Hindlimb muscle (tissue), 1 donor: ENCODE results near the gene RBM18. TPM values are rescaled to one million over a fixed set of nuclear protein-coding genes. Genes with fewer than 3 reads are reported as not detected.

Experiments
- DNase-seq: peaks from one replicate; pipeline ENCODE4 v3.0.0-alpha.2; 2013
- polyA plus RNA-seq: library from polyadenylated mRNA; unstranded; fragments of 120-200 nt; gene quantifications from one replicate; pipeline ENCODE4 v1.2.1, GENCODE V29; 2013; ENCODE audit not compliant: insufficient read length

RBM18 gene
- polyA plus RNA-seq, 1 donor = 30.9 TPM

- no peak for DNase-seq
Measured at GRCh38 chr9:122221183-122221811, 43.3 kb downstream of the RBM18 start.

DNA sequence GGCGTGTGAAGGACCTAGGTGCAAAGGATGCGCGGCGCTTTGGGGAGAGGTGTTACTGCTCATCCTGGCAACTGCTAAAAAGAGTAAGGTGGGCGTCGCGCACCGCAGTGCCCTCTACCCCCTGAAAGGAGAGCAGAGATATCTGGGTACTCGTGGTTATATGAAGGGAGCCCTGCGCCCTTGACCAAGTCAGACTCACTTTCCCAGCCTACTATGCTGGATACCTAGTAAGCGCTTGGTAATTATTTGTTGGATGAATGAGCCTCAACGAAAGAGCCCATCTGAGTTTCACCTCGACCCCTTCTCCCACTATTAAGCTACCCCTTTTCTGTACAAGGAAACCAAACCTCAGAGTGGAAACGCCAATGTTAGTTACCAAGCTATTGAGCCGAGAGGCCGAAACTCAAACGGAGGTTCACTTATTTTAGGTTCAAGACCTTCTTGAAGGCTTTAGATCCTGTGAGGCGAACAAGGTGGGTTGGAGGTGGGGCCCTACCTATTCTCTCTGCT is 43.9 kb downstream of the RBM18 start:
- no peak for DNase-seq

DNA sequence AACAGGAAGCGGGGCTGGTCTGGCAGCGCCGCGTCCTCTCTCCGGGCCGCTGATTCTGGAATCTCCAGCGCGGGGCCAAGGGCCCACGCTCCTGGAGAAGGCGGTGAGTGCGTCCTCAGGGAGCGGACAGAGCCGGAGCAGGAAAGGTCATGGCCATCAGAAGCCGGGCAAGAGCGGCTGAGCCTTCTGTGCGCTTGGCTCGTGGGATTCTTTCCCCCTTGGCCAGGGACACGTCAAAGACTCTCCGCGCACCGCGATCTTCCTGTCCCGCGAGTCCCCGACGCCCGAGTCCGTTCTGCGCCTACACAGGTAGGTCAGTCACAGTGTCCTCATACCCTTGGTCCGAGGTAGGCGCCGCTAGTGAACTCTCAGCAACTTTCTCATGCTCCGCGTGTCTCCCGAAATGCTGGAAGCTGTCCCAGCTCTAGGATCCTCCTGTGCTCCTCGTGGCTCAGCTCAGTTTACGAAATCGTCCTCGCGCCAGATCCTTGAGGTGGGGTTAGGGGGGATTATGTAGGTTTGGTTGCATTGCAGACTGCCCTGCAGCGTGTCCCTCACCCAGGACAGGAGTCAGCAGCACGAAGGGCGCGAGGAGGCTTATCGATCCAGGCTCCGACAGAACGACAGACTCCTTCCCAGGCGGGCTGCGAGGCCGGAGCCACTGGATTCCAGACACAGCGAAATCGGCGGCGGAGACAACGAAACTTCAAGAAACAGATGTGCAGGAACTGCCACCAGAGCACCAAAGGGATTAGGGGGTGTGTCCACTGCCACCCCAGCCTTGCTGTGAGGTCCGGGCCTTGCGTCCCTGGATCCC is 44.6 kb downstream of the RBM18 start:
- DNase-seq = no peak

- DNase-seq = no peak
Measured at GRCh38 chr9:122218935-122219855, 45.4 kb downstream of the RBM18 start.

DNA sequence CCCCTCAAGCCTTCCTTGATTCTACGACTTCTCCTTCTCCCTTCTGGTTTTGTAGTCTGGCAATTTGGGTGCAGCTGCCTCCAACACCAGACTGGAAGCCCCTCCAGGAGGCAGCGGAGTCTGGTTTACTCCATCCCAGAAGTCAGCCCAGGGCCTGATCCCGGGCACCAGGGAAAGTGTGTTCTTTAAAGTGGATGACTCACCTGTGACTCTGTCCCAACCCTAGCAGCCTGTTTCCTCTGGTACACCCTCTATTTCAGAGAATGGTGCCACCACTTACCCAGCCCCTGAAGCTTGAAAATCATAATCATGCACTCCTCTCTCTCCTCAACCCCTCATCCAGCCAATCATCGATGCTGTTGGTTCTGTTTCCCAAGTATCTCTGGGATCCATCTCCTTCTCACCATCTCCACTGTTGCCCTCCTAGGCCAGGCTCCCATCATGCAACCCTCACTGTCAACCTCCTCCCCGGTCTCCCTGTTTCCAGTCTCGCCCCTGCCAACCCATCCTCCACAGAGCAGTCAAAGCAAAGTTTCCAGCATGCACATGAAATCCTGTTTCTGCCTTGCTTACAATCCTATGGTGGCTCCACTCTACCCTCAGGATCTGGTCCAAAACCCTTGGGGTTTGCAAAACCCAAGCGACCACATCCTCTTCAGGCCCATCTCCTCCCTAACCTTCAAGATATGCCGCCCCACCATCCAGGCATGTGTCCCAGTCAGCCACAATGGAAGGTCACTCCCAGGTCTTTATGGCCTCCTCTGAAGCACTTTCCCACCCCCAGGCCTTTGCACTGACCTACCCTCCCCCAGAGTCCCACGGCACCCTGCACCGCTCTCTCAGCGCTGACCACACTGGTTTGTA is 46.3 kb downstream of the RBM18 start:
- DNase-seq = no peak

- DNase-seq = no peak
Measured at GRCh38 chr9:122217640-122218039, 47.0 kb downstream of the RBM18 start.

DNA sequence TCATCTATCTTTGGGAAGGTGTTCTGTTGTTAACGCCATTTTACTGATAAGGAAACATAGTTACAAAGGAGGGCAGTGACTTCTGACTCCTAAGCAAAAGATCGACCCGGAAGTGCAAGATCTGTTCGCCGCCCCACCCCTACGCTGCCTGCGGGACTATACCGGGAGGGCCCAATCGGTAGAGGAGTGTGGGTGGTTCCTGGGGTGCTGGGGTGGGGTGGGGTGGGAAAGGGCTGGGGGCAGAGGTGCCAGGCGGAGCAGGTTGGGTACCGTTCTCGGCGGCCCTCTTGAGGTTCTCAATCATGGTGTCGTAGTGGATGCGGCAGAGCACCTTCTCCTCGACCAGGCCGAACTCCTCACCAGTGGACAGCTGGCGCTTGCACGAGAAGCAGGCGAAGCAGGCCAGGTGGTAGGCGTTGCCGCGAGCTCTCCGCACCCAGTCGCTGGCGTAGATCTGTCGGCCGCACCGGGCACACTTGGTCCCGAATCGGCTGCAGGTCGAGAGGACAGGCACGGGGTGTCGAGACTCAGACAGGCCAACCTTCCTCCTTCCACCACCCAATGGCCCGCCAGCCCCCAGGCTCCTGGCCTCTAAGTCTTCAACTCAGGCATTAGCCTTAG is 47.7 kb downstream of the RBM18 start:
- no peak for DNase-seq

- no peak for DNase-seq
Measured at GRCh38 chr9:122216138-122216797, 48.4 kb downstream of the RBM18 start.

GRCh38 chr9:122215663-122216062 is 49.0 kb downstream of the RBM18 start:
- DNase-seq = no peak

- DNase-seq = no peak
Measured at GRCh38 chr9:122214507-122214906, 50.1 kb downstream of the RBM18 start.

DNA sequence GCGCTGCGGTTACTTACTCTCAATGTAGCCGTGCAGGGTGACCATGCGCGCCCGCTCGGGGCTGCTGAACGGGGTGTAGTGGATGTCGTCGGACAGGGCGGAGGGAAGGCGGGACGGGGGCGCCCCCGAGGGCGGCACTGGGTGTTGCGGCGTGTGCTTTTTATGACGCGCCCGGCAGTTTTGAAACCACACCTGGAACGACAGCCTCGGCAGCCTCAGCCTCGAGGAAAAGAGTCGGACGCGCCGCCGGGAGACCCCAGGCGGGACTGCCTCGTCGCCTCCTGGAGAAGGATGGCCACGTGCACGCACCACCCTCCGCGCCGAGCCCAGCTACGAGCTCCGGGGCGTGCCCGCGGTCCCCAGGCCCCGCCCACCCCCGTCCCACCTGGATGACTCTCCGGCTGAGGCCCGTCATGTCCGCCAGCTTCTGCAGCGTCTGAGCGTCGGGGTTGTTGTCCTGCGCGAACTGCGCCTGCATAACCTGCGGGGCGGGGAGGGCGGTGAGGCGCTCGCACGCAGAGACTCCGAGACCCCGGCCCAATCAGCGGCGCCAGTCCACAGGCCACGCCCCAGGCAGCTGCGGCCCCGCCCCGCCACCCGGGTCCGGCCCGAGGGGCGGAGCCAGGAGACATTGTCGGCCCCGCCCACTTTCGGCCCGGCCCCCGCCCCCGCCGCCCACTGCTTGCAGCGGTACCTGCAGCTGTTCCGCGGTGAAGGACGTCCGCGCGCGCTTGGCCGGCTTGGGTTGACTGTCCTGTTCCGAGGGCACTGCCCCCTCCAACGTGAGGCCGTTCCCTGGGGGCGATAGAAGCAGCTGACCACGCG is 50.8 kb downstream of the RBM18 start:
- no peak for DNase-seq

DNA sequence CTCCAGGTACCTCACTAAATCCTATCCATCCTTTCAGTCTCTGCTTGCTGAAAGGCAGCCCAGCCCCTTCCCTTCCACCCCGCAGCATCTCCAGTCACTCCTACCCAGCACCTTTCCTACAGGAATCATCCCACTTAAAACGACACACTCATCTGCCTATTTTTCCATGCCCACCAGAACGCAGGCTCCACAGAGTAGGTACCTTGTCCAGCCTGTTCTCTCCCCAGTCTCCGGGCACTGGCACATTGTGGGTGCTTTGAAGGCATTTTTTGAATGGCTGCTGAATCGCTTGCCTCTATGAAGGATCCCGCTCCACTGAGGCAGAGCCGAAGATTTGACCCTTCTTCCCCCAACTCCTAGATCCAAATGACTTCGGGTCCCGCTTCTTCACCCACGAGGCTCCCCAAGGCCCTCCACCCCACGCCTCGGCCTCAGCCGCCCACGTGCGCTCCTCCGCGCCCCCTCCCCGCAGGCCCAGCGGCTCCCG is 51.5 kb downstream of the RBM18 start:
- DNase-seq = no peak

GRCh38 chr9:122212473-122213004 is 52.1 kb downstream of the RBM18 start:
- no peak for DNase-seq

GRCh38 chr9:122209451-122209850 is 55.2 kb downstream of the RBM18 start:
- DNase-seq = no peak

- DNase-seq = no peak
Measured at GRCh38 chr9:122207096-122207495, 57.5 kb downstream of the RBM18 start.

- DNase-seq = no peak
Measured at GRCh38 chr9:122206118-122207046, 58.3 kb downstream of the RBM18 start.

DNA sequence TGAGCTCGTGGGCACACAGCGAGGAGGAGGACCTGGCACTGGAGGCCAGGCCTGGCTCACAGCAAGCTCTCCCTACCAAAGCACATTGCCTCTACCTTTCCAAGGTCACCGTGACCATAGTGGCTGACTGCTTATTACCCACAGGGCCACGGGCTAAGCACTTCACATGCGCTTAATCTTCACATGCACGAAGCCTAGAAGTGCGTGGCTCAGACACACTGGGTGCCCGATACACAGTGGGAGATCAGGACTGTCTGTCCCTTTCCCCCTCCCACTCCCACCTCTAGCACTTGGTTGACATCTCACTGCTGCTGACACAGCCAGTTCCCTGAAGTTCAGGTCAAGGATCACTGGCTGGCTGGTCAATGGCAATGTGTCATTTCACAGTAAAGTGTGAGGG is 59.5 kb downstream of the RBM18 start:
- no peak for DNase-seq

GRCh38 chr9:122204491-122204890 is 60.1 kb downstream of the RBM18 start:
- no peak for DNase-seq
